Stomach (tissue), 9 donors: ENCODE results near the gene CTIF. TPM values are rescaled to one million over a fixed set of nuclear protein-coding genes. Genes with fewer than 3 reads are reported as not detected.
A peak's percentile ranks its signal among the peaks of the same experiment; 100 is the strongest.

ENCODE experiments used
- DNase-seq, 2 donors: peaks; one replicate each; pipeline versions ENCODE4 v3.0.0 to v3.0.0-alpha.2; 2013 to 2019
- H3K27ac ChIP-seq, 5 donors: fragments of 200-600 bp in 4 of 5; sonication (generic) in 4 of 5; one replicate each; pipeline ENCODE4 v1.5.1; 2013 to 2019; ENCODE audit warnings: mild to moderate bottlenecking in 1 of 5, moderate library complexity in 1 of 5
- H3K27me3 ChIP-seq, 3 donors: fragments of 200-600 bp; sonication (generic); one replicate each; pipeline ENCODE4 v1.5.1; 2017 to 2019; ENCODE audit warnings: mixed run types in 1 of 3
- H3K36me3 ChIP-seq, 4 donors: fragments of 200-600 bp; sonication (generic); 1 replicate in 3 of 4; 2 replicates in 1 of 4; pipeline ENCODE4 v1.5.1; 2016 to 2019
- H3K4me1 ChIP-seq, 4 donors: fragments of 200-600 bp; sonication (generic); one replicate each; pipeline ENCODE4 v1.5.1; 2016 to 2019
- H3K4me3 ChIP-seq, 4 donors: fragments of 200-600 bp; sonication (generic) in 3 of 4; one replicate each; pipeline ENCODE4 v1.5.1; 2016 to 2019; ENCODE audit warnings: mild to moderate bottlenecking in 1 of 4
- H3K9me3 ChIP-seq, 4 donors: fragments of 200-600 bp; sonication (generic); one replicate each; pipeline ENCODE4 v1.5.1; 2016 to 2019
- EP300 ChIP-seq: sonication (generic); formaldehyde crosslinking; IDR thresholded peaks from one replicate; pipeline ENCODE4 v1.6.1; 2017; ENCODE audit warnings: antibody characterized with exemption
- POLR2A ChIP-seq, 4 donors: fragments of 450-650 bp; IDR thresholded peaks; one replicate each; pipeline ENCODE4 v1.6.1; 2016; ENCODE audit warnings: antibody characterized with exemption in 4 of 4, control low read depth in 2 of 4, mild to moderate bottlenecking in 1 of 4, moderate library complexity in 1 of 4
- POLR2AphosphoS5 ChIP-seq, 3 donors: sonication (generic); formaldehyde crosslinking; IDR thresholded peaks; one replicate each; pipeline ENCODE4 v1.6.1; 2016; ENCODE audit warnings: antibody characterized with exemption in 3 of 3
- WGBS, 5 donors: extraction: QIAGEN DNeasy Blood & Tissue Kit in 3 of 5; methylation state at CpG; one replicate each; pipeline versions ENCODE4 v1.1.5 to v1.1.7; 2013 to 2018; 5-methylcytosine and 5-hydroxymethylcytosine counted together
- intact Hi-C: fragments of 100-400 bp; cut with DNase I; formaldehyde crosslinking; loops from one replicate; pipeline ENCODE4 v1.15.1; 2023; ENCODE audit warnings: low total_unique reads
- polyA plus RNA-seq, 3 donors: library from polyadenylated mRNA; stranded (reverse); fragments of 200-250 nt; gene quantifications; one replicate each; pipeline ENCODE4 v1.2.3, GENCODE V29; 2013
- total RNA-seq, 5 donors: library from RNA; depleted of rRNA; stranded (reverse); fragments of >200 nt; gene quantifications; one replicate each; pipeline versions ENCODE4 v1.1.0 to v1.2.3, GENCODE V29; 2014 to 2016
- TF ChIP-seq, protein P1 (sequence below), 7 experiments: fragments of 450-650 bp in 4 of 7; fragments of 200-600 bp in 3 of 7; sonication (generic) in 3 of 7; IDR thresholded peaks; one replicate each; pipeline ENCODE4 v1.5.1; 2016 to 2019; ENCODE audit warnings: antibody characterized with exemption in 7 of 7, control low read depth in 2 of 7, mild to moderate bottlenecking in 1 of 7
- donor health status: healthy with polysubstance abuse.
- donor health status: Bipolar disorder and iron deficiency.
- donor health status: healthy.

Gene CTIF
- total and polyA plus RNA-seq, 8 donors = 16.3 to 105 (median 30.3) TPM

DNA sequence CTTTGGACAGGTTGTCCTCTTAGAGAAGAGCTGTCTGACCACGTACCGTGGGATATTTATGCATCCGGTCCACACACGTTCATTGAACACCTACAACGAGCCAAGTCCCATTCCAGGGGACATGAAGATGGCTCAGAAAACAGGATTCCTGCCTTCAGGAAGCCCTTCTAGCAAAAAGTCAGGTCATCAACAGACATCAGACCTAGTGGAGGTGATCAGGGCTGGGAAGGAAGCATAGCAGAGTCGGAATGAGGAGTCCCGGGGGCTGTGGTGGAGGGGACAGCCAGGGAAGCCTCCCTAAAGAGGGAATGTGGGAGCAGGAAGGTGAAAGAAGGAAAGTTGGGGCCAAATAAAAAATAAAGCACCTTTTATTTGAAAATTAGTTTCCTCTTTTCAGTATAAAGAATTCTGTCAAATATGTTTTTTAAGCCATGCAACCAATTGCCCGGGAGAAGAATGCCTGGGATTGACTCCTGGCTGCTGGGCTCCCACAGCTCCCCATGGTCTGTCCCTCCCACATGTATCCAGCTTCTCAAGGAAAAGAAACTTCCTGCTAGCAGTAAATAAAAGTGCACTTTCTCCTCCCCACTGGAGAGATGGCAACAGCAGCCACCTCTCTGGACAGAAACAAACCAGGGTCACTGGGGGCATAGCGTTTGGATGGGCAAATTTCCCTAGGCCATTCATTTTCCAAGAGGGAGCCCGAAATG is 267.1 kb downstream of the CTIF start:
- TF ChIP-seq, protein P1, sequence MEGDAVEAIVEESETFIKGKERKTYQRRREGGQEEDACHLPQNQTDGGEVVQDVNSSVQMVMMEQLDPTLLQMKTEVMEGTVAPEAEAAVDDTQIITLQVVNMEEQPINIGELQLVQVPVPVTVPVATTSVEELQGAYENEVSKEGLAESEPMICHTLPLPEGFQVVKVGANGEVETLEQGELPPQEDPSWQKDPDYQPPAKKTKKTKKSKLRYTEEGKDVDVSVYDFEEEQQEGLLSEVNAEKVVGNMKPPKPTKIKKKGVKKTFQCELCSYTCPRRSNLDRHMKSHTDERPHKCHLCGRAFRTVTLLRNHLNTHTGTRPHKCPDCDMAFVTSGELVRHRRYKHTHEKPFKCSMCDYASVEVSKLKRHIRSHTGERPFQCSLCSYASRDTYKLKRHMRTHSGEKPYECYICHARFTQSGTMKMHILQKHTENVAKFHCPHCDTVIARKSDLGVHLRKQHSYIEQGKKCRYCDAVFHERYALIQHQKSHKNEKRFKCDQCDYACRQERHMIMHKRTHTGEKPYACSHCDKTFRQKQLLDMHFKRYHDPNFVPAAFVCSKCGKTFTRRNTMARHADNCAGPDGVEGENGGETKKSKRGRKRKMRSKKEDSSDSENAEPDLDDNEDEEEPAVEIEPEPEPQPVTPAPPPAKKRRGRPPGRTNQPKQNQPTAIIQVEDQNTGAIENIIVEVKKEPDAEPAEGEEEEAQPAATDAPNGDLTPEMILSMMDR (IDR thresholded peaks at IDR 0.05) = no peak
- TF ChIP-seq POLR2A (IDR thresholded peaks at IDR 0.05) = no peak
- TF ChIP-seq POLR2AphosphoS5 (IDR thresholded peaks at IDR 0.05) = no peak
- TF ChIP-seq EP300 = no peak
- H3K36me3 ChIP-seq = peaks cover 0 to 18% (median 7%) of the 10 kb centered on the region in 4 donors
- H3K4me3 ChIP-seq = no peak overlapping the region
- no peaks in the 10 kb centered on the region for H3K9me3 ChIP-seq
- peaks cover 0 to 30% (median 21%) of the 10 kb centered on the region in 4 donors for H3K4me1 ChIP-seq
- WGBS, 5 donors = 90 to 96% (median 95%) methylated on average over 10 of the region's 10 CpGs
- DNase-seq = peak in 1 of 2 donors; percentile 7
- peak overlapping the region in 2 of 5 donors; percentile 20 to 38 for H3K27ac ChIP-seq
- intact Hi-C loops = no loop called here
- H3K27me3 ChIP-seq = no peaks in the 10 kb centered on the region

- peak in 1 of 2 donors; percentile 13 for DNase-seq
- H3K4me3 ChIP-seq = no peak overlapping the region
- peaks cover 0 to 22% (median 14%) of the 10 kb centered on the region in 4 donors for H3K4me1 ChIP-seq
- peaks cover 0 to 18% (median 7%) of the 10 kb centered on the region in 4 donors for H3K36me3 ChIP-seq
- TF ChIP-seq POLR2AphosphoS5 (IDR thresholded peaks at IDR 0.05) = no peak
- no peak for TF ChIP-seq EP300
- TF ChIP-seq POLR2A (IDR thresholded peaks at IDR 0.05) = no peak
- TF ChIP-seq, protein P1 (IDR thresholded peaks at IDR 0.05) = no peak
- peak overlapping the region in 4 of 5 donors; percentile 11 to 43 (median 29) for H3K27ac ChIP-seq
- no peaks in the 10 kb centered on the region for H3K9me3 ChIP-seq
- WGBS, 5 donors = 63 to 75% (median 70%) methylated on average over 11 of the region's 11 CpGs
- H3K27me3 ChIP-seq = no peaks in the 10 kb centered on the region
- intact Hi-C loops = no loop called here
Measured at GRCh38 chr18:48806551-48807261, 267.9 kb downstream of the CTIF start.

- Histone ChIP-seq H3K9me3 (no peaks in the 10 kb centered on the region), H3K36me3 (peaks cover 0 to 12% (median 6%) of the 10 kb centered on the region in 4 donors), H3K27ac (no peak overlapping the region), H3K4me3 (no peak overlapping the region), H3K4me1 (peaks cover 0 to 16% (median 6%) of the 10 kb centered on the region in 4 donors), H3K27me3 (no peaks in the 10 kb centered on the region)
- TF ChIP-seq POLR2A (IDR thresholded peaks at IDR 0.05) = no peak
- no peak for TF ChIP-seq EP300
- TF ChIP-seq POLR2AphosphoS5 (IDR thresholded peaks at IDR 0.05) = no peak
- TF ChIP-seq, protein P1 (IDR thresholded peaks at IDR 0.05) = no peak
- whole genome bisulfite sequencing, 5 donors = 29 to 59% (median 54%) methylated on average over 1 of the region's 1 CpG
- no peak for DNase-seq
- intact Hi-C loops = no loop called here
Measured at GRCh38 chr18:48808476-48808875, 269.6 kb downstream of the CTIF start.

- Histone ChIP-seq H3K27ac (no peak overlapping the region), H3K4me1 (peaks cover 0 to 24% (median 10%) of the 10 kb centered on the region in 4 donors), H3K4me3 (no peak overlapping the region), H3K9me3 (no peaks in the 10 kb centered on the region), H3K27me3 (no peaks in the 10 kb centered on the region), H3K36me3 (peaks cover 0 to 11% (median 4%) of the 10 kb centered on the region in 4 donors)
- DNase-seq = no peak
- 76 to 87% (median 84%) methylated on average over 1 of the region's 1 CpG for WGBS, 5 donors
- intact Hi-C loops = no loop called here
- no peak for TF ChIP-seq EP300
- no peak for TF ChIP-seq POLR2AphosphoS5 (IDR thresholded peaks at IDR 0.05)
- TF ChIP-seq, protein P1 (IDR thresholded peaks at IDR 0.05) = no peak
- no peak for TF ChIP-seq POLR2A (IDR thresholded peaks at IDR 0.05)
Measured at GRCh38 chr18:48809365-48809764, 270.5 kb downstream of the CTIF start.
